ENCODE measurements around the gene PRTN3. TPM values are rescaled to one million over a fixed set of nuclear protein-coding genes. Genes with fewer than 3 reads are reported as not detected.
A peak's percentile ranks its signal among the peaks of the same experiment; 100 is the strongest.

PRTN3 gene
- total and polyA plus RNA-seq, 2 of the 4 experiments (the other 2 are of a cell fraction), result not detected

GRCh38 chr19:868458-869244 lies 27.9 kb downstream of the PRTN3 start:
- Histone ChIP-seq H3K4me3 (ENCODE audit: insufficient read depth, low read depth, low read length) (no peak overlapping the region), H3K4me2 (ENCODE audit: low read depth, low read length) (peak overlapping the region; percentile 11; the same call in 1 of the 2 replicates), H4K91ac (ENCODE audit: insufficient read depth, low read depth, low read length) (peak overlapping the region; percentile 97), H4K20me1 (ENCODE audit: insufficient read depth, low read length) (peaks cover 16% of the 10 kb centered on the region), H2AK9ac (replicated peaks; ENCODE audit: low read depth, low read length, poor library complexity) (peak overlapping the region; percentile 99), H4K5ac (ENCODE audit: low read depth, low read length) (peak overlapping the region; percentile 43), H4K8ac (ENCODE audit: low read depth in 2 of 2, low read length in 2 of 2) (peak overlapping the region; percentile 12 to 90; a peak in 3 of 4 replicates), H3K27ac (ENCODE audit: insufficient read depth, low read length) (peak overlapping the region; percentile 73), H3K4ac (ENCODE audit: low read depth, low read length) (peak overlapping the region; percentile 93), H3K9me3 (ENCODE audit: control insufficient read depth, insufficient read depth, low read length) (no peaks in the 10 kb centered on the region), H2BK5ac (ENCODE audit: low read depth, low read length, poor library complexity, severe bottlenecking) (peak overlapping the region; percentile 88), H2AK5ac (ENCODE audit: low read depth, low read length) (peak overlapping the region; percentile 98), H3K79me1 (ENCODE audit: low read depth in 1 of 2, low read length in 2 of 2) (peaks cover 7 to 22% of the 10 kb centered on the region in 2 experiments; a peak in 2 of 4 replicates), H3K27me3 (ENCODE audit: control insufficient read depth, insufficient read depth, low read length) (no peaks in the 10 kb centered on the region), H3K36me3 (ENCODE audit: control insufficient read depth, insufficient read depth, low read length) (peaks cover 18% of the 10 kb centered on the region), H2BK15ac (ENCODE audit: low read depth, low read length) (peak overlapping the region; percentile 54; the same call in 1 of the 3 replicates), H3K9ac (ENCODE audit: low read depth, low read length) (no peak overlapping the region; the same call in 1 of the 2 replicates), H2AFZ (replicated peaks; ENCODE audit: low read length, poor library complexity) (peak overlapping the region; percentile 72), H3K14ac (replicated peaks; ENCODE audit: low read depth, low read length) (peak overlapping the region; percentile 62), H2BK120ac (ENCODE audit: low read depth, low read length) (peak overlapping the region; percentile 82), H2BK20ac (ENCODE audit: low read depth, low read length) (peak overlapping the region; percentile 74), H3K18ac (ENCODE audit: low read depth, low read length) (peak overlapping the region; percentile 40; the same call in 1 of the 2 replicates), H3K4me1 (ENCODE audit: control insufficient read depth, insufficient read depth, low read length) (peaks cover 22% of the 10 kb centered on the region), H3K23ac (ENCODE audit: low read depth, low read length) (no peak overlapping the region), H3K9me1 (ENCODE audit: insufficient read depth, low read length) (no peaks in the 10 kb centered on the region; the same call in 1 of the 2 replicates), H3K56ac (ENCODE audit: extremely low read depth, insufficient read depth, low read length) (no peak overlapping the region)
- BruUV-seq (replicated peaks), result no TSS peak
- dilution Hi-C loops (cut with HindIII; ENCODE audit: low sequenced_read_pairs, unreplicated experiment) (no loop called here), intact Hi-C loops (cut with micrococcal nuclease) (loop anchor here (5.0 to 10.0 kb wide), 3 partner anchors 44 to 204 kb away; partner anchors contain the start of genes R3HDM4, RNF126 and WDR18), in situ Hi-C loops (cut with MboI; ENCODE audit: low sequenced_read_pairs) (no loop called here)
- ChIA-PET CTCF (no interaction called here), POLR2A (ENCODE audit: unreplicated experiment) (no interaction called here)
- WGBS, 2 experiments (ENCODE audit: extremely low coverage in 2 of 2, insufficient read length in 1 of 2), result 80% methylated on average over 15 of the region's 34 CpGs; no CpG with 5 or more reads in 1 of the 2 experiments
- DNase-seq, result no peak
- ATAC-seq (ENCODE audit: low read depth), result no peak
- no peak for TF ChIP-seq FOS (IDR thresholded peaks at IDR 0.05; ENCODE audit: low read depth, low read length)
- TF ChIP-seq MXI1 (IDR thresholded peaks at IDR 0.05; ENCODE audit: borderline replicate concordance, low read depth, low read length), result no peak
- no peak for TF ChIP-seq CEBPB (IDR thresholded peaks at IDR 0.05; ENCODE audit: low read depth, low read length)
- TF ChIP-seq RFX5 (IDR thresholded peaks at IDR 0.05; ENCODE audit: low read depth, low read length), result no peak
- TF ChIP-seq SMC3 (IDR thresholded peaks at IDR 0.05; ENCODE audit: low read depth, low read length), result no peak
- no peak for TF ChIP-seq NFE2L2 (IDR thresholded peaks at IDR 0.05; ENCODE audit: low read depth, low read length)
- no peak for TF ChIP-seq POLR2A (IDR thresholded peaks at IDR 0.05; ENCODE audit: low read depth, low read length)
- TF ChIP-seq USF2 (IDR thresholded peaks at IDR 0.05; ENCODE audit: low read depth, low read length), result no peak
- TF ChIP-seq BHLHE40 (IDR thresholded peaks at IDR 0.05; ENCODE audit: low read depth, low read length), result no peak
- no peak for TF ChIP-seq MAFK (IDR thresholded peaks at IDR 0.05; ENCODE audit: low read depth, low read length)
- TF ChIP-seq RAD21 (IDR thresholded peaks at IDR 0.05; ENCODE audit: low read length), result no peak
- no peak for TF ChIP-seq ELK1 (IDR thresholded peaks at IDR 0.05; ENCODE audit: borderline replicate concordance, low read depth, low read length)
- no peak for TF ChIP-seq CTCF (conservative IDR thresholded peaks at IDR 0.05; ENCODE audit: low read depth, low read length)
- no peak for TF ChIP-seq CHD1 (IDR thresholded peaks at IDR 0.05; ENCODE audit: low read depth, low read length)
